KMS-11 (cell line): Measurements from ENCODE around the gene CAMTA1.

ENCODE experiments used
- H2AFZ ChIP-seq: fragments of 200-600 bp; sonication (generic); 2 replicates; pipeline ENCODE4 v1.6.1; 2016; ENCODE audit warnings: antibody characterized with exemption, mixed run types, low read depth
- H3K27ac ChIP-seq: fragments of 200-600 bp; sonication (generic); 2 replicates; pipeline ENCODE4 v1.6.1; 2016; ENCODE audit warnings: mild to moderate bottlenecking, mixed run types
- H3K27me3 ChIP-seq: fragments of 200-600 bp; sonication (generic); 2 replicates; pipeline ENCODE4 v1.6.1; 2017; ENCODE audit warnings: mild to moderate bottlenecking, low read depth, mixed run types, moderate library complexity; ENCODE audit not compliant: insufficient read depth
- H3K36me3 ChIP-seq: fragments of 200-600 bp; sonication (generic); 2 replicates; pipeline ENCODE4 v1.6.1; 2017; ENCODE audit warnings: mild to moderate bottlenecking, mixed run types; ENCODE audit not compliant: insufficient read depth
- H3K4me1 ChIP-seq: fragments of 200-600 bp; sonication (generic); 2 replicates; pipeline ENCODE4 v1.6.1; 2016; ENCODE audit warnings: mild to moderate bottlenecking, low read depth, mixed run types; ENCODE audit not compliant: poor library complexity, severe bottlenecking
- H3K4me2 ChIP-seq: fragments of 200-600 bp; sonication (generic); 2 replicates; pipeline ENCODE4 v1.7.0; 2016; ENCODE audit warnings: mild to moderate bottlenecking, mixed run types
- H3K4me3 ChIP-seq: fragments of 200-600 bp; sonication (generic); IDR thresholded peaks from 2 replicates; pipeline ENCODE4 v1.6.1; 2017; ENCODE audit warnings: low read depth, low read length, mixed read lengths; ENCODE audit not compliant: insufficient read depth
- H3K79me2 ChIP-seq: fragments of 200-600 bp; sonication (generic); 2 replicates; pipeline ENCODE4 v1.6.1; 2016; ENCODE audit warnings: low read depth, mixed run types; ENCODE audit not compliant: insufficient read depth
- H3K9ac ChIP-seq: fragments of 200-600 bp; sonication (generic); 2 replicates; pipeline ENCODE4 v1.6.1; 2016; ENCODE audit warnings: mild to moderate bottlenecking, mixed run types
- H4K20me1 ChIP-seq: fragments of 200-600 bp; sonication (generic); 2 replicates; pipeline ENCODE4 v1.6.1; 2016; ENCODE audit warnings: mild to moderate bottlenecking, mixed run types; ENCODE audit not compliant: insufficient read depth
- TF ChIP-seq, protein P1 (sequence below): fragments of 200-600 bp; sonication (generic); conservative IDR thresholded peaks from 2 replicates; pipeline ENCODE4 v1.6.1; 2017; ENCODE audit warnings: low read depth, mild to moderate bottlenecking, antibody characterized with exemption, low read length, moderate library complexity, mixed read lengths

Gene CAMTA1

DNA sequence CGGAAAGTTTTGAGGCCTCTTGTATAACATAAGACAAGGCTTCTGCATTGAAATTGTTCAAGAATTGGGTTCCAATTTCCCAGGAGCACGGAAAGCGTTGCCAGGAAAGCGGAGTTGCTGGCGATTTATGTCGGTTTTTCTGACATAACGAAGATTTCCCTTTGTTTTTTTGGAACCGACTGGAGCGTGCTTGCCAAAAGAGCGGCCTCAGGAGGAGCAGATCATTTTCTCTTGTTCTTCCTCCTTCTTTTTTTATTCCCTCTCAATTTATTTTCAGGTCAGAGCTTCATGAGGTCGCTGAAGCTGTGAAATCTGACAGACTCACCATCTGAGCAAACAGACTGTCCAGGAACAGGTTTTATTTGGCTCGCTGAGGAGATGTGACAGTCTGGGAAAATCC is 275.5 kb downstream of the CAMTA1 start:
- Histone ChIP-seq H3K27ac (no peak overlapping the region), H3K4me2 (no peak overlapping the region), H4K20me1 (no peaks in the 10 kb centered on the region), H3K4me3 (no peak overlapping the region), H3K27me3 (peaks cover 33% of the 10 kb centered on the region; the same call in 1 of the 2 replicates), H3K36me3 (no peaks in the 10 kb centered on the region), H2AFZ (no peak overlapping the region), H3K9ac (no peak overlapping the region), H3K79me2 (no peaks in the 10 kb centered on the region), H3K4me1 (no peaks in the 10 kb centered on the region)
- TF ChIP-seq, protein P1, sequence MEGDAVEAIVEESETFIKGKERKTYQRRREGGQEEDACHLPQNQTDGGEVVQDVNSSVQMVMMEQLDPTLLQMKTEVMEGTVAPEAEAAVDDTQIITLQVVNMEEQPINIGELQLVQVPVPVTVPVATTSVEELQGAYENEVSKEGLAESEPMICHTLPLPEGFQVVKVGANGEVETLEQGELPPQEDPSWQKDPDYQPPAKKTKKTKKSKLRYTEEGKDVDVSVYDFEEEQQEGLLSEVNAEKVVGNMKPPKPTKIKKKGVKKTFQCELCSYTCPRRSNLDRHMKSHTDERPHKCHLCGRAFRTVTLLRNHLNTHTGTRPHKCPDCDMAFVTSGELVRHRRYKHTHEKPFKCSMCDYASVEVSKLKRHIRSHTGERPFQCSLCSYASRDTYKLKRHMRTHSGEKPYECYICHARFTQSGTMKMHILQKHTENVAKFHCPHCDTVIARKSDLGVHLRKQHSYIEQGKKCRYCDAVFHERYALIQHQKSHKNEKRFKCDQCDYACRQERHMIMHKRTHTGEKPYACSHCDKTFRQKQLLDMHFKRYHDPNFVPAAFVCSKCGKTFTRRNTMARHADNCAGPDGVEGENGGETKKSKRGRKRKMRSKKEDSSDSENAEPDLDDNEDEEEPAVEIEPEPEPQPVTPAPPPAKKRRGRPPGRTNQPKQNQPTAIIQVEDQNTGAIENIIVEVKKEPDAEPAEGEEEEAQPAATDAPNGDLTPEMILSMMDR: no peak

DNA sequence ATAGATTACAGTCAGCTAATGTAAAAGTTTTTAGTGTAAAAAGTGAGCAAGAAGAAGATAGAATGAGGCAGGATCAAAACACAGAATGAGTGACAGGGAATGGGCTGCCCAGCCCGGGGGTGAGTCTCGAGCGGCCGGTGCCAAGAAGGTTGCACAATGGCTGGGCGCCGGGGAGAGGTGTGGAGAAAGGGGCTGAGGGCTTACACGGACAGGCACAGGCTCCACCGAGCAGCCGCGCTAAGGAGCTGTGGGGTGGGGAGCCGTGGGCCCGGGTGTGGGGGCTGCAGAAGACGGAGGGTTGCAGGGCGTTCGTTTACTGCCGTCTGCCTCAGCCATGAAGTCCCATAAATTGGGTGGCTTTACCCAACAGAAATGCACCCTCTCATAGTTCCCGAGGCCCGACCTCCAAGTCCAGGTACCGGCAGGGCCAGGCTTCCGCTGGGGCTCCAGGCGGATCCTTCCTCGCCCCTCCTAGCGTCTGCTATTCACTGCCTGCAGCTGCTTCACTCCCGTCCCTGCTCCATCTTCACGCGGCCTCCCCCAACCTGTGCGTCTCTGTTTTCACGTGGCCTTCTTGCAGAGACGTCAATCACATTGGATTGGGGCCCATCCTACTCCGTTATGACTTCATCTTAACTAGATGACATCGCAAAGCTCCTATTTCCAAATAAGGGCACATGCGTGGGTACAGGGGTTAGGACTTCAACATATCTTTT is 277.2 kb downstream of the CAMTA1 start:
- Histone ChIP-seq H3K4me2 (no peak overlapping the region), H3K4me1 (no peaks in the 10 kb centered on the region), H3K4me3 (no peak overlapping the region), H3K79me2 (no peaks in the 10 kb centered on the region), H3K27me3 (peaks cover 40% of the 10 kb centered on the region), H2AFZ (no peak overlapping the region), H3K36me3 (no peaks in the 10 kb centered on the region), H4K20me1 (no peaks in the 10 kb centered on the region), H3K27ac (no peak overlapping the region), H3K9ac (no peak overlapping the region)
- TF ChIP-seq, protein P1: no peak

DNA sequence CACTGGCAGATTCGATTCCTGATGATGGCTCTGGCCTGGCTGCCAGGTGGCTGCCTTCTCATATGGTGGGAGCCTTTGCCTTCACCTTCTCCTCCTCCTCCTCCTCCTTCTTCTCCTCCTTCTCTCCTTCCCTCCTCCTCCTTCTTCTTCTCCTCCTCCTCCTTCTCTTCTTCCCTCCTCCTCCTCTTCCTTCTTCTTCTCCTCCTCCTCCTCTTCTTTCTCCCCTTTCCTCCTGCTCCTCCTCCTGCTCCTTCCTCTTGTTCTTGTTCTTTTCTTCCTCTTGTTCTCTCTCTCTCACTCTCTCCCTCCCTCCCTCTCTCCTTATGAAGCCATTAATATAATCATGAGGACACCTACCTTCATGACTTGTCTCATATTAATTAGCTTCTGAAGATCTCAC is 278.7 kb downstream of the CAMTA1 start:
- H4K20me1 ChIP-seq: no peaks in the 10 kb centered on the region
- H3K4me1 ChIP-seq: no peaks in the 10 kb centered on the region
- no peak overlapping the region for H3K9ac ChIP-seq
- TF ChIP-seq, protein P1: no peak
- no peaks in the 10 kb centered on the region for H3K79me2 ChIP-seq
- no peaks in the 10 kb centered on the region for H3K36me3 ChIP-seq
- no peak overlapping the region for H2AFZ ChIP-seq
- H3K27ac ChIP-seq: no peak overlapping the region
- peaks cover 35% of the 10 kb centered on the region for H3K27me3 ChIP-seq
- no peak overlapping the region for H3K4me2 ChIP-seq
- no peak overlapping the region for H3K4me3 ChIP-seq

DNA sequence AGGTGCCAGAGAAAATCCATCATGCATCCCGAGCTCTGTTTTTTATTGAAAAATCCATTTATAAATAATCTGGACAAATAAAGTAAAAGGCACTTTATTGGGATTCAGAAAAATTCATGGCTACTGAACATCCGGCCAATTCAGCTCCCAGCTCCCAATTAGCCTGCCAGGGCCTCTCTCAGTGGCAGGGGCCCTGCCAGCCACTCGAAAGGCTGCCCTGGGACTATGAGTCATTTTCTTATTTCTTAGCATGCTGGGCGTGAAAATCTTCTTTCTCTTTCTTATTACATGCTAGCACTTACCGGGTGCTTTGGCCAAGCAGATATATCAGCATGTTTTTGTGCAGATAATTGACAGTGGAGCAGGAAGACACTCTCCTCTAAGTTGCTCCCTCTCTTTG is 283.3 kb downstream of the CAMTA1 start:
- H3K4me2 ChIP-seq: no peak overlapping the region
- H3K4me3 ChIP-seq: no peak overlapping the region
- no peak overlapping the region for H3K27ac ChIP-seq
- TF ChIP-seq, protein P1: no peak
- no peaks in the 10 kb centered on the region for H4K20me1 ChIP-seq
- H3K27me3 ChIP-seq: peaks cover 21% of the 10 kb centered on the region
- H3K36me3 ChIP-seq: no peaks in the 10 kb centered on the region
- no peaks in the 10 kb centered on the region for H3K4me1 ChIP-seq
- H2AFZ ChIP-seq: no peak overlapping the region
- H3K79me2 ChIP-seq: no peaks in the 10 kb centered on the region
- no peak overlapping the region for H3K9ac ChIP-seq
